ENCODE measurements around the gene RPL29. TPM values are rescaled to one million over a fixed set of nuclear protein-coding genes. Genes with fewer than 3 reads are reported as not detected.

Gene RPL29
- total RNA-seq, 1 donor from 2014 or later, result 872 TPM

DNA sequence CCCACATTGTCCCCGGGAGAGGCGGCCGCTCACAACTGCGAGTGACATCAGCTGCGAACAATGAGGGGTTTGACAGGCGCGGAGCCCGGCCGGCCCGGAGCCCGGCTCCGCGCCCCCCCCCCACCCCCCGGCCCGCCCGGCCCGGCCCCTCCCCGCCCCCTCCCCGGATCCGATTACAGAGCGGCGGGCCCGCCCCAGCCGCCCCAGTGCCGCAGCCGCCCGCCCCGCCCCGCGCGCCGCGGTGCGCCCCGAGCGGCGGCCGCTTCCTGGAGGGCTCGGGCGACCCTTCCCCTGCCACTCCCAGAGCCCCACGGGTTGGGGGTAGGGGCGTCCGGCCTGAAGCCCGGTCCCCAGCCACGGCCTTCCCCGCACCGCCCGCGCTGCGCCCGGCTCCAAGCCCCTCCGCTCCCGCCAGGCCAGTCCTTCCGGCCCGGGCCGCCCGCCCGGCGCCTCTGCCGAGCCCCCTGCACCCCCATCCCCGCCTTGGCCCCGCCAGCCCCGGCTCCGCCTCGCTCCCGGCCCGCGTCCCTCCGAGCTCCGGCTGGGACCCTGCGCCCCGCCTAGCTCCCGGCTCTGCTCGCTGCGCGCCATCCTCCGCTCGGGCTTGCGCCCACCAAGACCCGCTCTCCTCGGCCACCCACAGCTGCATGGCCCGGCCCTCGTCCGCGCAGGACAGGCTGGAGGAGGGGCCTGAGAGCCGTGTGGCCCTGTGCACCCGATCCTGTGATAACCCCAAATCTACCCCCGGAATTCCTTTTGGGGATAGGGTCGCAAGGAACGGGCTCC, 28.1 kb downstream of the RPL29 start, which contains the start of gene PCBP4:
TSS of gene PCBP4 (minus strand) at position 71 of the 786 bp plus-strand sequence. CDS start 6,214 bp downstream, outside the sequence.
- H3K27me3 Mint-ChIP-seq (ENCODE audit: low read depth, unreplicated experiment), result no peaks in the 10 kb centered on the region
- H3K27ac Mint-ChIP-seq (ENCODE audit: unreplicated experiment), result no peak within 1 kb of the TSS
- no peaks in the 10 kb centered on the region for H3K9me3 ChIP-seq (ENCODE audit: insufficient read depth, low read depth, low read length)
- H3K4me1 ChIP-seq (ENCODE audit: insufficient read depth, low read length), result peaks cover 15% of the 10 kb centered on the region
- H3K4me2 ChIP-seq (ENCODE audit: low read length), result peak within 1 kb of the TSS; percentile 98
- TF ChIP-seq EZH2 (IDR thresholded peaks at IDR 0.05; ENCODE audit: insufficient read depth, low read length), result no peak
- TF ChIP-seq, protein P1, sequence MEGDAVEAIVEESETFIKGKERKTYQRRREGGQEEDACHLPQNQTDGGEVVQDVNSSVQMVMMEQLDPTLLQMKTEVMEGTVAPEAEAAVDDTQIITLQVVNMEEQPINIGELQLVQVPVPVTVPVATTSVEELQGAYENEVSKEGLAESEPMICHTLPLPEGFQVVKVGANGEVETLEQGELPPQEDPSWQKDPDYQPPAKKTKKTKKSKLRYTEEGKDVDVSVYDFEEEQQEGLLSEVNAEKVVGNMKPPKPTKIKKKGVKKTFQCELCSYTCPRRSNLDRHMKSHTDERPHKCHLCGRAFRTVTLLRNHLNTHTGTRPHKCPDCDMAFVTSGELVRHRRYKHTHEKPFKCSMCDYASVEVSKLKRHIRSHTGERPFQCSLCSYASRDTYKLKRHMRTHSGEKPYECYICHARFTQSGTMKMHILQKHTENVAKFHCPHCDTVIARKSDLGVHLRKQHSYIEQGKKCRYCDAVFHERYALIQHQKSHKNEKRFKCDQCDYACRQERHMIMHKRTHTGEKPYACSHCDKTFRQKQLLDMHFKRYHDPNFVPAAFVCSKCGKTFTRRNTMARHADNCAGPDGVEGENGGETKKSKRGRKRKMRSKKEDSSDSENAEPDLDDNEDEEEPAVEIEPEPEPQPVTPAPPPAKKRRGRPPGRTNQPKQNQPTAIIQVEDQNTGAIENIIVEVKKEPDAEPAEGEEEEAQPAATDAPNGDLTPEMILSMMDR (IDR thresholded peaks at IDR 0.05; ENCODE audit: insufficient read depth, low read depth, low read length), result no peak
- H4K20me1 ChIP-seq (ENCODE audit: insufficient read depth, low read length), result peaks cover 48% of the 10 kb centered on the region
- H3K27ac ChIP-seq (ENCODE audit: low read depth, low read length), result peak within 1 kb of the TSS; percentile 47
- no peaks in the 10 kb centered on the region for H3K36me3 ChIP-seq (ENCODE audit: insufficient read depth, low read length)
- peak within 1 kb of the TSS; percentile 86 for H3K4me3 ChIP-seq (ENCODE audit: insufficient read depth, low read depth, low read length)
- peaks cover 11% of the 10 kb centered on the region for H3K36me3 Mint-ChIP-seq (ENCODE audit: low read depth, unreplicated experiment)
- no peaks in the 10 kb centered on the region for H3K27me3 ChIP-seq (ENCODE audit: insufficient read depth, low read length)
- peaks cover 14% of the 10 kb centered on the region for H3K4me1 Mint-ChIP-seq (ENCODE audit: low read depth, unreplicated experiment)
- H2AFZ ChIP-seq (ENCODE audit: low read depth, low read length), result peak within 1 kb of the TSS; percentile 77
- peaks cover 44% of the 10 kb centered on the region for H3K79me2 ChIP-seq (ENCODE audit: insufficient read depth, low read length)
- DNase-seq (ENCODE audit: low read depth) (no peak), FAIRE-seq (no peak)
- H3K9ac ChIP-seq (ENCODE audit: low read length), result peak within 1 kb of the TSS; percentile 85
- H3K9me3 Mint-ChIP-seq (ENCODE audit: unreplicated experiment), result peaks cover 3% of the 10 kb centered on the region
- H3K4me3 Mint-ChIP-seq (ENCODE audit: unreplicated experiment), result peak within 1 kb of the TSS; percentile 90

DNA sequence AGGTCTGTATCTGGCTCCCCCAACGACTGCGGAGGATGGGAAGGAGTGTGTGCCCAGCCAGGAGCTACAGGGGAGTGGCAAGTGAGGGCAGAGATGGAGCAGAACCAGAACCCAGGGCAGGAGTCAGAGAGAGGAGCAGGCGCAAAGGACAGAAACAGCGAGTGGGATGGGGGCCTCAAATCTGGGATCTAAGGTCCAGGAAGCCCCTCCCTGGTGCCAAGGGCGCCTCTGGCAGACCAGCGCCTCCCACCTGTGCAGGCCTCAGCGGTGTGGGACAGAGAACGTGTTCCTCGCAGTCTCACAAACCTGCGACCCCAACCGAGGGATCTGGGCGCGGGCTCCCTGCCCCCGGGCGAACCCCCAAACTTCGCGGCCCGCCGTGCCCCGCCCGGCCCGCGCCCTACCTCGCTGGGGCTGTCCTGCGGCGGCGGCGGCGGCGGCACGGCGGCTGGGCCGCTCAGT, 28.7 kb downstream of the RPL29 start:
- Histone ChIP-seq H4K20me1 (ENCODE audit: insufficient read depth, low read length) (peaks cover 54% of the 10 kb centered on the region), H3K9ac (ENCODE audit: low read length) (peak overlapping the region; percentile 85), H3K4me3 (ENCODE audit: insufficient read depth, low read depth, low read length) (peak overlapping the region; percentile 86), H3K27me3 (ENCODE audit: insufficient read depth, low read length) (no peaks in the 10 kb centered on the region), H3K9me3 (ENCODE audit: insufficient read depth, low read depth, low read length) (no peaks in the 10 kb centered on the region), H3K4me1 (ENCODE audit: insufficient read depth, low read length) (peaks cover 15% of the 10 kb centered on the region), H3K79me2 (ENCODE audit: insufficient read depth, low read length) (peaks cover 44% of the 10 kb centered on the region), H3K27ac (ENCODE audit: low read depth, low read length) (peak overlapping the region; percentile 47), H3K36me3 (ENCODE audit: insufficient read depth, low read length) (no peaks in the 10 kb centered on the region), H3K4me2 (ENCODE audit: low read length) (peak overlapping the region; percentile 98), H2AFZ (ENCODE audit: low read depth, low read length) (peak overlapping the region; percentile 77)
- TF ChIP-seq, protein P1 (IDR thresholded peaks at IDR 0.05; ENCODE audit: insufficient read depth, low read depth, low read length), result no peak
- no peak for TF ChIP-seq EZH2 (IDR thresholded peaks at IDR 0.05; ENCODE audit: insufficient read depth, low read length)
- Mint-ChIP-seq H3K36me3 (ENCODE audit: low read depth, unreplicated experiment) (peaks cover 11% of the 10 kb centered on the region), H3K9me3 (ENCODE audit: unreplicated experiment) (peaks cover 3% of the 10 kb centered on the region), H3K4me3 (ENCODE audit: unreplicated experiment) (peak overlapping the region; percentile 90), H3K27me3 (ENCODE audit: low read depth, unreplicated experiment) (peaks cover 1% of the 10 kb centered on the region), H3K4me1 (ENCODE audit: low read depth, unreplicated experiment) (peaks cover 14% of the 10 kb centered on the region), H3K27ac (ENCODE audit: unreplicated experiment) (no peak overlapping the region)
- DNase-seq (ENCODE audit: low read depth) (no peak), FAIRE-seq (no peak)
